Vagina (tissue), 2 donors: ENCODE measurements around the gene TWNK. TPM values are rescaled to one million over a fixed set of nuclear protein-coding genes. Genes with fewer than 3 reads are reported as not detected.

ENCODE experiments used
- DNase-seq, 2 donors: peaks; one replicate each; pipeline ENCODE4 v3.0.0-alpha.2; 2017; ENCODE audit errors: extremely low spot score in 2 of 2
- H3K27ac ChIP-seq: fragments of 200-600 bp; sonication (generic); one replicate; pipeline ENCODE4 v1.5.1; 2019
- H3K27me3 ChIP-seq: fragments of 200-600 bp; sonication (generic); one replicate; pipeline ENCODE4 v1.5.1; 2019
- H3K36me3 ChIP-seq, 2 donors: fragments of 200-600 bp; sonication (generic); one replicate each; pipeline ENCODE4 v1.5.1; 2017 to 2019
- H3K4me1 ChIP-seq: fragments of 200-600 bp; sonication (generic); one replicate; pipeline ENCODE4 v1.5.1; 2019
- H3K4me3 ChIP-seq, 2 donors: fragments of 200-600 bp; sonication (generic); 1 replicate in 1 of 2; 2 replicates in 1 of 2; pipeline ENCODE4 v1.5.1; 2016 to 2019
- H3K9me3 ChIP-seq: fragments of 200-600 bp; sonication (generic); one replicate; pipeline ENCODE4 v1.5.1; 2019
- POLR2A ChIP-seq, 2 donors: fragments of 450-650 bp; IDR thresholded peaks; one replicate each; pipeline ENCODE4 v1.6.1; 2017; ENCODE audit warnings: antibody characterized with exemption in 2 of 2, mild to moderate bottlenecking in 2 of 2, moderate library complexity in 2 of 2
- POLR2AphosphoS5 ChIP-seq, 2 donors: sonication (generic); formaldehyde crosslinking; IDR thresholded peaks; one replicate each; pipeline ENCODE4 v1.9.0; 2017; ENCODE audit warnings: antibody characterized with exemption in 2 of 2, mild to moderate bottlenecking in 2 of 2, low read depth in 1 of 2; ENCODE audit not compliant: insufficient read depth in 1 of 2
- intact Hi-C: fragments of 100-400 bp; cut with DNase I; formaldehyde crosslinking; loops from one replicate; pipeline ENCODE4 v1.15.1; 2023
- microRNA counts, 2 donors: library from miRNA; unstranded; fragments of <30 nt; microRNA quantifications; one replicate each; lab custom pipeline; 2016 to 2017
- microRNA-seq: library from miRNA; unstranded; fragments of <30 nt; microRNA quantifications from one replicate; pipeline ENCODE4, GENCODE V29; 2017; ENCODE audit warnings: borderline number of aligned reads, borderline replicate concordance
- small RNA-seq: library from RNA; depleted of rRNA; stranded (forward); fragments of <200 nt; gene quantifications from one replicate; pipeline ENCODE3, GENCODE V24; 2016
- total RNA-seq: library from RNA; depleted of rRNA; stranded (reverse); fragments of >200 nt; gene quantifications from one replicate; pipeline ENCODE4 v1.2.3, GENCODE V29; 2016
- TF ChIP-seq, protein P1 (sequence below), 3 experiments: fragments of 450-650 bp in 2 of 3; fragments of 200-600 bp in 1 of 3; sonication (generic) in 1 of 3; IDR thresholded peaks; one replicate each; pipeline ENCODE4 v1.5.1; 2017 to 2019; ENCODE audit warnings: antibody characterized with exemption in 3 of 3, mild to moderate bottlenecking in 2 of 3, moderate library complexity in 2 of 3

TWNK gene
- total RNA-seq, 1 donor from 2014 or later = 5.2 TPM

- peak; percentile 87 to 94 for TF ChIP-seq POLR2AphosphoS5 (IDR thresholded peaks at IDR 0.05; ENCODE audit: insufficient read depth in 1 of 2, low read depth in 1 of 2)
- TF ChIP-seq, protein P1, sequence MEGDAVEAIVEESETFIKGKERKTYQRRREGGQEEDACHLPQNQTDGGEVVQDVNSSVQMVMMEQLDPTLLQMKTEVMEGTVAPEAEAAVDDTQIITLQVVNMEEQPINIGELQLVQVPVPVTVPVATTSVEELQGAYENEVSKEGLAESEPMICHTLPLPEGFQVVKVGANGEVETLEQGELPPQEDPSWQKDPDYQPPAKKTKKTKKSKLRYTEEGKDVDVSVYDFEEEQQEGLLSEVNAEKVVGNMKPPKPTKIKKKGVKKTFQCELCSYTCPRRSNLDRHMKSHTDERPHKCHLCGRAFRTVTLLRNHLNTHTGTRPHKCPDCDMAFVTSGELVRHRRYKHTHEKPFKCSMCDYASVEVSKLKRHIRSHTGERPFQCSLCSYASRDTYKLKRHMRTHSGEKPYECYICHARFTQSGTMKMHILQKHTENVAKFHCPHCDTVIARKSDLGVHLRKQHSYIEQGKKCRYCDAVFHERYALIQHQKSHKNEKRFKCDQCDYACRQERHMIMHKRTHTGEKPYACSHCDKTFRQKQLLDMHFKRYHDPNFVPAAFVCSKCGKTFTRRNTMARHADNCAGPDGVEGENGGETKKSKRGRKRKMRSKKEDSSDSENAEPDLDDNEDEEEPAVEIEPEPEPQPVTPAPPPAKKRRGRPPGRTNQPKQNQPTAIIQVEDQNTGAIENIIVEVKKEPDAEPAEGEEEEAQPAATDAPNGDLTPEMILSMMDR (IDR thresholded peaks at IDR 0.05) = no peak
- H3K36me3 ChIP-seq = peaks cover 0 to 8% of the 10 kb centered on the region in 2 donors
- H3K4me3 ChIP-seq = peak overlapping the region; percentile 45 to 50
Observed at GRCh38 chr10:101042667-101043362, 55.5 kb downstream of the TWNK start.

GRCh38 chr10:101043363-101043707 lies 56.0 kb downstream of the TWNK start:
- no peak for DNase-seq
- Histone ChIP-seq H3K36me3 (peaks cover 0 to 3% of the 10 kb centered on the region in 2 donors), H3K4me1 (peaks cover 20% of the 10 kb centered on the region), H3K4me3 (peak overlapping the region; percentile 45 to 50), H3K27me3 (no peaks in the 10 kb centered on the region), H3K9me3 (no peaks in the 10 kb centered on the region), H3K27ac (peak overlapping the region; percentile 82)
- no peak for TF ChIP-seq POLR2AphosphoS5 (IDR thresholded peaks at IDR 0.05; ENCODE audit: insufficient read depth in 1 of 2, low read depth in 1 of 2)
- TF ChIP-seq, protein P1 (IDR thresholded peaks at IDR 0.05) = no peak
- no peak for TF ChIP-seq POLR2A (IDR thresholded peaks at IDR 0.05)
- intact Hi-C loops = no loop called here

More at GRCh38 chr10:101042667-101043362, 55.5 kb downstream of the TWNK start:
- Histone ChIP-seq H3K27ac (peak overlapping the region; percentile 82), H3K4me1 (peaks cover 15% of the 10 kb centered on the region), H3K27me3 (no peaks in the 10 kb centered on the region), H3K9me3 (no peaks in the 10 kb centered on the region)
- DNase-seq = peak in 1 of 2 donors; percentile 97
- intact Hi-C loops = loop anchor here (1.0 kb wide), 1 partner anchor 20 kb away; no protein-coding TSS in a partner anchor

MicroRNA genes within 50 kb of the gene (microRNA counts, 767-probe panel; counts per million panel counts)
- 238 to 261 counts per million in 2 donors for microRNA hsa-miR-608 (lab: Ali Mortazavi, UCI)

Small RNA genes within 50 kb of the gene (microRNA-seq; reads per million reads assigned to microRNA genes)
- gene MIR608 = not detected

Small RNA genes within 50 kb of the gene (small RNA-seq; reads per million reads assigned to genes)
- not detected for gene MIR608

Other genes starting within 250 kb of the TWNK start
- gene PAX2, start 242.0 kb upstream of the TWNK start, total RNA-seq = not detected
- 26.8 TPM for gene SLF2, start 74.6 kb upstream of the TWNK start, total RNA-seq
- gene SEMA4G, start 18.0 kb upstream of the TWNK start, total RNA-seq = 6.4 TPM
- 85.4 TPM for gene MRPL43, start within 50 bp of the TWNK start, total RNA-seq
- gene LZTS2, start 12.3 kb downstream of the TWNK start, total RNA-seq = 99.4 TPM
- 1.5 TPM for gene PDZD7, start 43.6 kb downstream of the TWNK start, total RNA-seq
- gene SFXN3, start 43.7 kb downstream of the TWNK start, total RNA-seq = 95.0 TPM
- gene KAZALD1, start 74.4 kb downstream of the TWNK start, total RNA-seq = 4.2 TPM
- gene TLX1, start 143.8 kb downstream of the TWNK start, total RNA-seq = not detected
- gene LBX1, start 241.9 kb downstream of the TWNK start, total RNA-seq = not detected